Posterior cingulate gyrus (tissue), 11 donors: ENCODE results near the gene KANSL1.
"Not testable (repeated sequence)": the region's sequence is repeated elsewhere in the genome, so short reads cannot be mapped to it uniquely, and the experiment has no call there.

Source experiments
- DNase-seq, 10 donors: peaks; one replicate each; pipeline versions ENCODE4 v3.0.0 to v3.0.0-alpha.2; 2020 to 2021; ENCODE audit warnings: mixed read lengths in 3 of 10
- intact Hi-C: fragments of 100-400 bp; cut with DNase I; formaldehyde crosslinking; loops from one replicate; pipeline ENCODE4 v1.15.1; 2023

Gene KANSL1

GRCh38 chr17:46010597-46011186, 182.5 kb downstream of the KANSL1 start:
- intact Hi-C loops = no loop called here
- peak in 2 of 10 donors; percentile 47 to 76 for DNase-seq

GRCh38 chr17:46009681-46010596, 183.3 kb downstream of the KANSL1 start:
- intact Hi-C loops = no loop called here
- DNase-seq = peak in 3 of 10 donors; percentile 75 to 95 (median 90)

- intact Hi-C loops = no loop called here
- peak in 4 of 10 donors; percentile 16 to 61 (median 54) for DNase-seq
Observed at GRCh38 chr17:46008591-46008990, 184.6 kb downstream of the KANSL1 start.

GRCh38 chr17:46007461-46007965, 185.7 kb downstream of the KANSL1 start:
- peak in 3 of 10 donors; percentile 19 to 71 (median 49) for DNase-seq
- intact Hi-C loops = no loop called here

- DNase-seq, intact Hi-C loops: not testable (repeated sequence)
Observed at GRCh38 chr17:46006082-46006481, 187.1 kb downstream of the KANSL1 start.

- DNase-seq = peak; percentile 71 to 96 (median 81)
Observed at GRCh38 chr17:46003907-46004748, 189.1 kb downstream of the KANSL1 start.

GRCh38 chr17:46002973-46003316, 190.3 kb downstream of the KANSL1 start:
- intact Hi-C loops = loop anchor here (1.0 to 2.0 kb wide), 3 partner anchors 42 to 209 kb away; partner anchors contain the start of gene KANSL1
- peak in 1 of 10 donors; percentile 50 for DNase-seq

More at GRCh38 chr17:46003907-46004748, 189.1 kb downstream of the KANSL1 start:
- intact Hi-C loops = loop anchor here (2.0 kb wide), 2 partner anchors 41 to 189 kb away; partner anchors contain the start of gene KANSL1

- DNase-seq = peak in 8 of 10 donors; percentile 51 to 93 (median 74)
- intact Hi-C loops = loop anchor here (1.0 to 2.0 kb wide), 3 partner anchors 42 to 210 kb away; partner anchors contain the start of gene KANSL1
Observed at GRCh38 chr17:46002311-46002972, 190.8 kb downstream of the KANSL1 start.

- peak in 1 of 10 donors; percentile 31 for DNase-seq
- intact Hi-C loops = loop anchor here (1.0 to 2.0 kb wide), 3 partner anchors 43 to 211 kb away; partner anchors contain the start of gene KANSL1
Observed at GRCh38 chr17:46001390-46002310, 191.6 kb downstream of the KANSL1 start.

GRCh38 chr17:46000757-46001156, 192.5 kb downstream of the KANSL1 start:
- intact Hi-C loops = no loop called here
- peak in 1 of 10 donors; percentile 51 for DNase-seq

- intact Hi-C loops = no loop called here
- peak in 1 of 10 donors; percentile 88 for DNase-seq
Observed at GRCh38 chr17:46000292-46000691, 192.9 kb downstream of the KANSL1 start.

- no peak for DNase-seq
- intact Hi-C loops = no loop called here
Observed at GRCh38 chr17:45999900-46000290, 193.3 kb downstream of the KANSL1 start.

GRCh38 chr17:45998987-45999899, 194.0 kb downstream of the KANSL1 start, which contains the start of gene STH:
Gene STH (plus strand): TSS chr17:45999250. CDS start chr17:45999280, 30 bp downstream.
- no peak for DNase-seq
- intact Hi-C loops = no loop called here

GRCh38 chr17:45997624-45998023, 195.6 kb downstream of the KANSL1 start:
- no peak for DNase-seq
- intact Hi-C loops = no loop called here

GRCh38 chr17:45997166-45997565, 196.1 kb downstream of the KANSL1 start:
- DNase-seq = peak in 1 of 10 donors; percentile 27
- intact Hi-C loops = no loop called here

GRCh38 chr17:45996282-45996937, 196.8 kb downstream of the KANSL1 start:
- intact Hi-C loops = no loop called here
- no peak for DNase-seq
